DOHH2 (cell line): ENCODE results near the gene OLAH.

Experiments used
- H3F3A ChIP-seq: fragments of 200-600 bp; sonication (generic), shearing (Covaris generic); 2 replicates; pipeline ENCODE4 v1.6.0; 2016; ENCODE audit warnings: antibody characterized with exemption, mild to moderate bottlenecking; ENCODE audit not compliant: control insufficient read depth, insufficient read depth
- H3K27ac ChIP-seq: fragments of 200-600 bp; sonication (generic); 2 replicates; pipeline ENCODE4 v1.5.1; 2014; ENCODE audit warnings: low read depth, mild to moderate bottlenecking, low read length, moderate library complexity
- H3K27me3 ChIP-seq: fragments of 200-600 bp; sonication (generic); 2 replicates; pipeline ENCODE4 v1.6.1; 2014; ENCODE audit warnings: mild to moderate bottlenecking, low read length, mixed read lengths; ENCODE audit not compliant: control insufficient read depth
- H3K36me3 ChIP-seq: fragments of 200-600 bp; sonication (generic); 2 replicates; pipeline ENCODE4 v1.6.1; 2014; ENCODE audit warnings: mild to moderate bottlenecking, low read length, moderate library complexity, mixed read lengths; ENCODE audit not compliant: control insufficient read depth
- H3K4me1 ChIP-seq: fragments of 200-600 bp; sonication (generic); 2 replicates; pipeline ENCODE4 v1.6.1; 2014; ENCODE audit warnings: mild to moderate bottlenecking, low read length, mixed read lengths; ENCODE audit not compliant: control insufficient read depth
- H3K4me2 ChIP-seq: fragments of 200-600 bp; sonication (generic); 2 replicates; pipeline ENCODE4 v1.6.0; 2014; ENCODE audit warnings: mild to moderate bottlenecking, low read length, moderate library complexity
- H3K4me3 ChIP-seq: fragments of 200-600 bp; sonication (generic); 2 replicates; pipeline ENCODE4 v1.5.1; 2014; ENCODE audit warnings: mild to moderate bottlenecking, low read length, mixed read lengths
- H3K79me2 ChIP-seq: fragments of 200-600 bp; sonication (generic); 2 replicates; pipeline ENCODE4 v1.6.1; 2014; ENCODE audit warnings: mild to moderate bottlenecking, low read length, mixed read lengths; ENCODE audit not compliant: control insufficient read depth
- H3K9me2 ChIP-seq: fragments of 200-600 bp; sonication (generic); replicated peaks from 2 replicates; pipeline ENCODE4 v1.6.1; 2014; ENCODE audit warnings: mild to moderate bottlenecking, low read length, mixed read lengths; ENCODE audit not compliant: control insufficient read depth
- H3K9me3 ChIP-seq: fragments of 200-600 bp; sonication (generic); 2 replicates; pipeline ENCODE4 v1.6.1; 2014; ENCODE audit warnings: antibody characterized with exemption, low read length, mixed read lengths; ENCODE audit not compliant: control insufficient read depth, insufficient read depth
- H4K20me1 ChIP-seq: fragments of 200-600 bp; sonication (generic); 2 replicates; pipeline ENCODE4 v1.6.0; 2014; ENCODE audit warnings: low read depth, mild to moderate bottlenecking, antibody characterized with exemption, low read length, moderate library complexity; ENCODE audit not compliant: control insufficient read depth, insufficient read depth
- CTCF ChIP-seq: fragments of 200-600 bp; sonication (generic); IDR thresholded peaks from one replicate; pipeline ENCODE4 v1.5.1; 2014; ENCODE audit warnings: antibody characterized with exemption, mild to moderate bottlenecking, low read depth, low read length; ENCODE audit not compliant: poor library complexity, severe bottlenecking
- EZH2phosphoT487 ChIP-seq: fragments of 200-600 bp; sonication (generic); IDR thresholded peaks from 2 replicates; pipeline ENCODE4 v1.6.1; 2017; ENCODE audit warnings: borderline replicate concordance, mild to moderate bottlenecking, antibody characterized with exemption, low read length, moderate library complexity, mixed read lengths

OLAH gene

GRCh38 chr10:15049533-15049932, 5.8 kb downstream of the OLAH start:
- H3K4me1 ChIP-seq = no peaks in the 10 kb centered on the region
- no peak overlapping the region for H3K27ac ChIP-seq
- H3K4me2 ChIP-seq = no peak overlapping the region
- TF ChIP-seq EZH2phosphoT487 (no peak), CTCF (no peak)
- no peaks in the 10 kb centered on the region for H3K9me3 ChIP-seq
- H3K9me2 ChIP-seq = no peaks in the 10 kb centered on the region
- H4K20me1 ChIP-seq = no peaks in the 10 kb centered on the region
- H3K79me2 ChIP-seq = no peaks in the 10 kb centered on the region
- peaks cover 5% of the 10 kb centered on the region for H3K27me3 ChIP-seq
- no peaks in the 10 kb centered on the region for H3F3A ChIP-seq
- no peaks in the 10 kb centered on the region for H3K36me3 ChIP-seq
- H3K4me3 ChIP-seq = no peak overlapping the region

- Histone ChIP-seq H3K9me3 (no peaks in the 10 kb centered on the region), H3K4me1 (no peaks in the 10 kb centered on the region), H3K27ac (no peak overlapping the region)
Measured at GRCh38 chr10:15052121-15052520, 8.4 kb downstream of the OLAH start.

GRCh38 chr10:15053061-15053460, 9.3 kb downstream of the OLAH start:
- Histone ChIP-seq H3K79me2 (no peaks in the 10 kb centered on the region), H3K9me3 (no peaks in the 10 kb centered on the region), H4K20me1 (no peaks in the 10 kb centered on the region), H3K4me2 (no peak overlapping the region), H3F3A (no peaks in the 10 kb centered on the region), H3K9me2 (no peaks in the 10 kb centered on the region), H3K36me3 (no peaks in the 10 kb centered on the region), H3K27ac (no peak overlapping the region), H3K4me3 (no peak overlapping the region), H3K4me1 (no peaks in the 10 kb centered on the region), H3K27me3 (no peaks in the 10 kb centered on the region)
- TF ChIP-seq CTCF = no peak
- TF ChIP-seq EZH2phosphoT487 = no peak

More at GRCh38 chr10:15052121-15052520, 8.4 kb downstream of the OLAH start:
- no peaks in the 10 kb centered on the region for H3K27me3 ChIP-seq
- no peak overlapping the region for H3K4me3 ChIP-seq
- no peaks in the 10 kb centered on the region for H3K79me2 ChIP-seq
- no peaks in the 10 kb centered on the region for H3F3A ChIP-seq
- H3K9me2 ChIP-seq = no peaks in the 10 kb centered on the region
- TF ChIP-seq CTCF (no peak), EZH2phosphoT487 (no peak)
- no peaks in the 10 kb centered on the region for H3K36me3 ChIP-seq
- H3K4me2 ChIP-seq = no peak overlapping the region
- no peaks in the 10 kb centered on the region for H4K20me1 ChIP-seq
